DMS53 treated with DMSO at 0.1 percent for 48 hours (cell line): ENCODE measurements around the gene STARD3.
"Not testable (repeated sequence)": the region's sequence is repeated elsewhere in the genome, so short reads cannot be mapped to it uniquely, and the experiment has no call there.

Source experiments
- DNase-seq: peaks from one replicate; lab custom pipeline; 2025; ENCODE audit not compliant: unreplicated experiment; lab: John Stamatoyannopoulos, UW

STARD3 gene

GRCh38 chr17:39706921-39707337 is 70.0 kb downstream of the STARD3 start:
- peak; percentile 2 for DNase-seq

- DNase-seq = no peak
These were observed 72.5 kb downstream of the STARD3 start for GRCh38 chr17:39709319-39709997.

- DNase-seq = no peak
These were observed 73.3 kb downstream of the STARD3 start for GRCh38 chr17:39709998-39710964.

GRCh38 chr17:39711071-39711470 is 74.1 kb downstream of the STARD3 start:
- not testable (repeated sequence) for DNase-seq

GRCh38 chr17:39711851-39712250 is 74.9 kb downstream of the STARD3 start:
- DNase-seq = no peak
